ENCODE measurements around the gene STYXL1. TPM values are rescaled to one million over a fixed set of nuclear protein-coding genes. Genes with fewer than 3 reads are reported as not detected.
A peak's percentile ranks its signal among the peaks of the same experiment; 100 is the strongest.

Gene STYXL1
- total and polyA plus RNA-seq, 2 experiments from 2014 or later = 28.0 to 39.2 TPM

GRCh38 chr7:75968561-75969001 lies 79.2 kb downstream of the STYXL1 start:
- H3K9me2 ChIP-seq (ENCODE audit: insufficient read depth) = no peaks in the 10 kb centered on the region
- DNase-seq (ENCODE audit: low spot score) (no peak), ATAC-seq (no peak)
- Mint-ChIP-seq H3K36me3 (ENCODE audit: low read depth) (peaks cover 14% of the 10 kb centered on the region), H3K4me3 (no peak overlapping the region), H3K27me3 (ENCODE audit: insufficient read depth, low read depth, poor library complexity) (peaks cover 8% of the 10 kb centered on the region), H3K4me1 (peaks cover 6% of the 10 kb centered on the region), H3K27ac (no peak overlapping the region), H3K9me3 (no peaks in the 10 kb centered on the region)
- no peaks in the 10 kb centered on the region; the same call in 1 of the 2 replicates for H4K20me1 ChIP-seq (replicated peaks; ENCODE audit: insufficient read depth)
- TF ChIP-seq CREB1 (CRISPR knock-in tag; IDR thresholded peaks at IDR 0.05; ENCODE audit: low read depth) = no peak
- no peak for TF ChIP-seq EZH2 (IDR thresholded peaks at IDR 0.05; ENCODE audit: low read depth, unreplicated experiment)
- no peak for TF ChIP-seq CTCF (conservative IDR thresholded peaks at IDR 0.05; ENCODE audit: low read depth in 2 of 2)
- TF ChIP-seq ZNF114 (CRISPR knock-in tag; IDR thresholded peaks at IDR 0.05) = no peak
- no peak for TF ChIP-seq ETS1 (IDR thresholded peaks at IDR 0.05)
- no peak for TF ChIP-seq NANOG (IDR thresholded peaks at IDR 0.05; ENCODE audit: borderline replicate concordance)
- no peak for TF ChIP-seq STAT1 (IDR thresholded peaks at IDR 0.05; ENCODE audit: unreplicated experiment)
- no peak for TF ChIP-seq EZH2phosphoT487 (IDR thresholded peaks at IDR 0.05; ENCODE audit: unreplicated experiment)
- TF ChIP-seq REST (IDR thresholded peaks at IDR 0.05; ENCODE audit: unreplicated experiment) = no peak
- TF ChIP-seq POLR2AphosphoS5 (IDR thresholded peaks at IDR 0.05; ENCODE audit: low read depth) = no peak
- H3K4me1 ChIP-seq (ENCODE audit: insufficient read depth) = no peaks in the 10 kb centered on the region
- no peak overlapping the region for H2AFZ ChIP-seq
- H3F3A ChIP-seq (replicated peaks; ENCODE audit: low read depth) = no peaks in the 10 kb centered on the region
- H3K4me2 ChIP-seq = no peak overlapping the region
- 0 out of 2 replicates have a peak, but pooled peaks cover 3% of the 10 kb centered on the region for H3K36me3 ChIP-seq (ENCODE audit: insufficient read depth)
- H3K4me3 ChIP-seq = no peak overlapping the region
- 0 out of 2 replicates have a peak overlapping the region, but pooled peaks have one; percentile 32 for H3K27ac ChIP-seq (ENCODE audit: low read depth)
- no peaks in the 10 kb centered on the region for H3K27me3 ChIP-seq (ENCODE audit: insufficient read depth)
- 0 out of 2 replicates have a peak, but pooled peaks cover 2% of the 10 kb centered on the region for H3K79me2 ChIP-seq (replicated peaks; ENCODE audit: insufficient read depth)

Measured in GM23338 (cell line).